HG03354 (cell line): ENCODE results near the gene CALML3.

Experiments
- ATAC-seq: cut with Tn5 transposase; IDR thresholded peaks from one replicate; pipeline ENCODE4 v1.9.1; 2021; ENCODE audit warnings: mild to moderate bottlenecking; ENCODE audit not compliant: unreplicated experiment, poor library complexity, severe bottlenecking

CALML3 gene

DNA sequence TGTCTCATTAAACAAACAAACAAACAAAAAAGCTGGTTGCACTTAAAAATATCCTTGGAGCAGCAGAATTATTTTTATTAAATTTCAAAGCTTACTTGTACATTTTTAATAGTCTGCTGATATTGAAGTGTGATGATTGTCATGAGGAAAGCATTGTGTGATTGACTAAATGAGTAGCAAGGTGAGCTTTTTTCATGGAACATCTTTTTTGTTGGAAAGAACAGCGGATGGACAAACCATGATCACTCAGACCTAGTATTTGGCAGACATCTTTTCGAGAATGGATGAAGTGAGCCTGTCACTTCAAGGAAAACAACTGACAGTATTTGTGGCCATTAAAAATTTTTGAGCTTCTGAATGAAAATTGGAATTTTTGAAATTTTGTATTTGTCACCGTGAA lies 5.7 kb upstream of the CALML3 start:
- ATAC-seq: no peak

- no peak for ATAC-seq
Observed at GRCh38 chr10:5522913-5523560, 1.7 kb upstream of the CALML3 start.

DNA sequence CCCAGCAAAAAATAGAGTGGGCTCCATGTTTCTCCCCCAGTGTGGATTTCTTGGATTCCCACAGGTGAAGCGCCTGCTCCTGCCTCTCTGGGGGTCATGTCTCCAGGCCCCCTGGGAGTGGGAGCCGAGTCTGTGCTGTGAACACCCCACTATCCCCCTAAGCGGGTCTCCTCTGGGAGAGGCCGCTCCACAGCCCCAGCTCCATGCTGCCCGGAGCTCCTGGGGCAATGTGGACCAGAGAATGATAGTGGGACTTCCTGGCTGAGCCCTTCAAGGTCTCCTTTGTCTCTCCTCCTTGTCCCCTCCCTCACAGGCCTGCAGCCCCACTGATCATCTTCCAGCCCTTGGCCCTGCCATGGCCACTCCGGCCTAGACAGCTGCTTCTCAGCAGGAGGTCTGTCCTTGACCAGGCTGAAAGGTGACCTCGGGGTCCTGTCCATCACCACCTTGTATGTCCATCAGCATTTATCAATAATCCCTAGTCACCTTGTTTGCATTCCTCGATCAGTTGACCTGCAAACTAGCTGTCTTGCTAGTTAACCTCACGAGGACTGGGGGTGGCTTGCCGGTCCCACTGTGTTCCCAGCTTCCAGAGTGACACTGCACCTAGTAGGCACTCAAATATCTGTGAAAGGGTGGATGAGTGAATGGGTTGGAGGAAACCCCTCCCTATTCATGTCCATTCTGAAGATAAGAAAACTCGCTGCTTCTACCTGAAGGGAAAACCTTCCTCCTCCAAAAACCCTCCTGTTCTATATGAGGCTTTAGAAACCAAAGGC lies 776 bp upstream of the CALML3 start:
- no peak for ATAC-seq

- ATAC-seq: no peak
Observed at GRCh38 chr10:5525561-5526341, 990 bp downstream of the CALML3 start.

- ATAC-seq: no peak
Observed at GRCh38 chr10:5526691-5527331, 2.0 kb downstream of the CALML3 start.

GRCh38 chr10:5527332-5528200 lies 2.8 kb downstream of the CALML3 start:
- ATAC-seq: no peak

DNA sequence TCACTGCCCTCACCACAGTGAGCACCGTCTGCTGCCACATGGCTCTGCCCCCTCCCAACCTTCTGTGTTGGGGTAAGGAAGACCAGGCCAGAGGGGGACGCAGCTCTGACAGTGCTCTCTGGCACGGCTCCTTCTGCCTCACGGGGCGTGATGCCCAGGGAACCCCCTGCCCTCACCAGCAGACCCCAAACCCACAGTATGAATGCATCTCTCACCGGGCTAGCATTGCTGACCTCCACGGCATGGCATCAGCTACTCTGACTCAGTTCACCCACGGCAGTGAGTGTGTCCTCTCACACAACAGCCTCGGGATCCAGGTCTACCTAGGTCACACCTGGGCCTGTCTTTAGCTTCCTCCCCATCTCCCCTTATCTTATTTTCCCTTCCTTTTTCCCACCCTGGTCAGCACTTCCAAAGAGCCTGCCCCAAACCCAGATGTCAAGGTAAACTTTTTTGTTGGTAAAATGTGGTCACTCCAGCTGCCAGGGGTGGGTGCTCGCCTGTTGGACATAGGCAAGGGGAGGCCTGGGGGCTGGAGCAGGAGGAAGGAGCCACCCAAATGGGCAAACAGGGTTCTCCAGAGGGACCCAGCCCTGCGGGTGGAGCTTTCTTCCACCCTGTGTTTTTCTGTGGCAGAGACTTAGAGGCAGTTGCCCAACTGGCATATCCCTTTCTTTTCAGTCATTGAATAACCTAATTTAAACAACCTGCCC lies 4.4 kb downstream of the CALML3 start:
- ATAC-seq: no peak

DNA sequence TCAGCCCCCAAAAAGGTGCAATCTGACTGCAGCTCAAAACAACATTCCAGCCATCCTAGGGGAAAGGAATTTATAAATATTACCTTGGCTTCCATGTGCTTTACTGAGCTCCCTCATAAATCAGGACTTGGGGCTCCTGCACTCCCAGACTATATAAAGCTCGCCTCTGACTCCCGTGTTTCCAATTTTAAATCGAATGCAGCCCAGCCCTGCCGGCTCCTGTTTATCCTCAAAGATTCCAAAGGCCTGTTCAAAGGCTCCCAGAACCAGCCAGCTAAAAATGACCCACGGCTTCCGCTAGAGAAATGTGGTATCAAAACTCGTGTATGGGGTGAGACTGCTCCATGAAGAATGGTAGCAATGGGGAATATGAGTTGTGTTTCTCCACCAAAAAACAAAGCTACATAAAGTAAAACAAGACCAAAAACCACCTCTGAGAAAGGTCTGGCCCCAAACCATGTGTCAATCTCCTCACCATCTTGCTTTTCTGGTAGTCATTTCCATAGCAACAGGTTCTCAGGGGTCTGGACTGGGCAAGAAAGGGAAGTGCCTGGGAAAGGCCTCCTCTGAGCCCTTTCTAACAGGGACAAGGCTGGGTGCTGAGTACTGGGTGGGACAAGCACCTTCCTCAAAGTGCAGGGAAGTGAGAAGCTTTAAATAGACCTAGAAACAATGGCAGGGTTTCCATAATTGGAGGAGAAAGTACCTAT lies 5.1 kb downstream of the CALML3 start:
- ATAC-seq: no peak

DNA sequence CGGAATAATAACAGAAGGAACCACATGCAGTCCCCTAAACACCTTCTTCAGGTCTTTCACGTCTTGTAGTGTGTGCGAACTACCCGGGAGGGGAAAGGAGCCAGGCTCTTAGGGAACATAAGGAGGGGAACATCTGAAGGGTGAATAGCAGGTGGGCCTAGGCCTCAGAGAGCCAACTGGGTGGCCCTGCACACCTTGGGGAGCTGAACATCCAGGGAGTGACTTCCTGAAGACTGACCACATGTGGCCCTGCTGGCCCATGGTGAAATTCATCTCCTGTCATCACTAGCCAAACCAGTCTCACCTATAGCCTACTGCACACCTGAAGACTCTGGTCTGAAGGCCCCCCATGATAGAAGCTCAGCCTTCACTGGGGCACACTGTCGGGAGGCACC lies 5.6 kb downstream of the CALML3 start:
- ATAC-seq: no peak

DNA sequence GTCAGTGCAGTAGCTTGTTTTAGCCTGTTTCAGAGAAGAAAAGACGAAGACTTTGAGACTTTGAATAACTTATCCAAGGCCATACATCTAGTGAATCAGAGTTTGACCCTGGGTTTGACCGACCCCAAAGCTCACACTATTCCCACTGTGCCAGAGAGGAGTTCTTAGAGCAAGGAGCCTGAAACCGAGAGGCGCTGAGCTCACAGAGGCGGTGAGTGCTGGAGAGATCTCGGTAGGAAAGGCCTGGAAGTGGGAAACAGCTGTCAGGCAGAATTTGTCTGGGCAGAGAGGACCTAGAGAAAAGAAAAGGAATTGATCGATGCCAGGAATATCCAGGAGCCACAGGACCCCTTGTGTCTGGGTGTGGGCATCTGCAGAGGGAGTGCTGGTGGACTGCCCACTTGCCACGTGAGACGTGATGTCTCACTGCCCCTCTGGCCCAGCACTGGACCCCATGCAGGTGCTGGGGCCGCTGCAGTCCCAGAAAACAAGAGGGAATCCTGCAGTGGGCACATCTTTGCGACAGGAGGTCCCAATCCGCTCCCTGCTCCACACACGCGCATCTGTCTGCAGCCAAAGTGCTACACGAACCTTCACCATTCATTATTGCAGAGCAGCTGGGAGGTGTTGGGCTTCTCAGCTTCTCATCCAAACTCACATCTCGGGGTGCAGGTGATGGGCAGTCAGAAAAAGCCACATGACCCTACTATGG lies 6.2 kb downstream of the CALML3 start:
- ATAC-seq: no peak

GRCh38 chr10:5531558-5532306 lies 7.0 kb downstream of the CALML3 start:
- ATAC-seq: no peak

DNA sequence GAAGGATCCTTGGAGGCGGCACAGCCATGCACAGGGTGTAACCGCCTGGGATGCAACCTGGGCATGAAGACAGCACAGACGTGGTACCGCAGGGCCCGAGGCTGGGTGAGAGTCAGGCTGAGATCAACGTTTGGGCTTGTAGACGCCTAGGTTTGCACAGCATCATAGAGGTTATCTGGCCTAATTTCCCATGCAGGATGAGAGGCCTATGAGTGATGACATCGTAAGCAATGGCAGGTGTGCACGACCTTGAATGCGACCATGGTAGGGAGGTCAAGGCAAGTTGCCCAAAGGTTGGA lies 7.5 kb downstream of the CALML3 start:
- ATAC-seq: no peak

GRCh38 chr10:5532618-5533097 lies 7.9 kb downstream of the CALML3 start:
- no peak for ATAC-seq

DNA sequence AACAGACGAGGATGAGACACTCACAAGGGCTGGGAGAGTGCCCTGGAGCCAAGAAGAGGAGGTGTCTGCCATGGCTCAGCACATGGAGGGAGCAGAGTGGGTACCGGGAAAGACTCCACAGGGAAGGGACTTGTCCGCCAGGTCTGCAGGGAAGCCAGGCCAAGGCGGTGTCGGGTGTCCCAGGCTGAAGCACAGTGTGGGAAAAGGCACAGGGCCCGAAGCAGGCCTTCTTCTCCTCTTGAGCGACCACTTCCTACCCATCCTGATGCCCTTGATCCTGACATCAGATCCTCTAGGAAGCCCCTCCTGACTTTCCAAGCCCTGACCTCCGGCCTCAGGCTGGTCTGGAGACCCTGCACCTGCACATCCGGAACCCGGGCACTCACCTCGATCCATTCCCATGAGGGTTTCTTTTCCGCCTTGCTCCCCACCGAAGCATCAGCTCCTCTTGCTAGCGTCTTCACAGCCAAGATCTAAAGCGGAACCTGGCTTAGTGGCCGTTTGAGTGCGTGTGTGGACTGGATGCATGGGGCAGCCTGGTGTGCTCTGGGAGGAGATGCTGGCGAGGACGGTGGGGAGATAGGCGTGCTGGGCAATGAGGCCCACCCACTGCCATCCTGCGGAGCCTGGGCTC lies 8.5 kb downstream of the CALML3 start:
- no peak for ATAC-seq

GRCh38 chr10:5534051-5534821 lies 9.5 kb downstream of the CALML3 start:
- no peak for ATAC-seq
